Vagina (tissue), 2 donors: Measurements from ENCODE around the gene KLKB1.

Experiments
- CTCF ChIP-seq, 3 experiments: fragments of 450-650 bp in 2 of 3; fragments of 200-600 bp in 1 of 3; sonication (generic) in 1 of 3; IDR thresholded peaks; one replicate each; pipeline ENCODE4 v1.5.1; 2017 to 2019; ENCODE audit warnings: antibody characterized with exemption in 3 of 3, mild to moderate bottlenecking in 2 of 3, moderate library complexity in 2 of 3
- POLR2A ChIP-seq, 2 donors: fragments of 450-650 bp; IDR thresholded peaks; one replicate each; pipeline ENCODE4 v1.6.1; 2017; ENCODE audit warnings: antibody characterized with exemption in 2 of 2, mild to moderate bottlenecking in 2 of 2, moderate library complexity in 2 of 2
- POLR2AphosphoS5 ChIP-seq, 2 donors: sonication (generic); formaldehyde crosslinking; IDR thresholded peaks; one replicate each; pipeline ENCODE4 v1.9.0; 2017; ENCODE audit warnings: antibody characterized with exemption in 2 of 2, mild to moderate bottlenecking in 2 of 2, low read depth in 1 of 2; ENCODE audit not compliant: insufficient read depth in 1 of 2

GRCh38 chr4:186228514-186228894, 1.2 kb downstream of the KLKB1 start:
- TF ChIP-seq POLR2AphosphoS5 (IDR thresholded peaks at IDR 0.05; ENCODE audit: insufficient read depth in 1 of 2, low read depth in 1 of 2) (no peak), CTCF (IDR thresholded peaks at IDR 0.05) (no peak), POLR2A (IDR thresholded peaks at IDR 0.05) (no peak)
